Ovary (tissue), 3 donors: ENCODE measurements around the gene SCLT1.

Experiments
- CTCF ChIP-seq, 3 donors: fragments of 450-650 bp in 2 of 3; fragments of 200-600 bp in 1 of 3; IDR thresholded peaks; one replicate each; pipeline versions ENCODE4 v1.5.1 to v1.8.0; 2016 to 2022; ENCODE audit warnings: antibody characterized with exemption in 3 of 3, mild to moderate bottlenecking in 1 of 3
- EP300 ChIP-seq: sonication (generic); formaldehyde crosslinking; IDR thresholded peaks from one replicate; pipeline ENCODE4 v1.6.1; 2017; ENCODE audit warnings: antibody characterized with exemption
- POLR2A ChIP-seq: fragments of 450-650 bp; IDR thresholded peaks from one replicate; pipeline ENCODE4 v1.6.1; 2017; ENCODE audit warnings: antibody characterized with exemption, mild to moderate bottlenecking, moderate library complexity
- donor health status: DM: no; HTN: no; CAD: no.

- TF ChIP-seq CTCF (IDR thresholded peaks at IDR 0.05) (no peak), POLR2A (no peak), EP300 (no peak)
Observed at GRCh38 chr4:128942607-128943006, 150.7 kb downstream of the SCLT1 start.
